HG03097 (cell line): Measurements from ENCODE around the gene OIT3.
"Not testable (repeated sequence)": the region's sequence is repeated elsewhere in the genome, so short reads cannot be mapped to it uniquely, and the experiment has no call there.

Source experiments
- ATAC-seq: cut with Tn5 transposase; IDR thresholded peaks from one replicate; pipeline ENCODE4 v1.9.1; 2021; ENCODE audit not compliant: unreplicated experiment, low FRiP score

The OIT3 gene

GRCh38 chr10:72899545-72899944, 6.0 kb downstream of the OIT3 start:
- no peak for ATAC-seq

GRCh38 chr10:72903941-72904446, 10.5 kb downstream of the OIT3 start:
- ATAC-seq: not testable (repeated sequence)

- no peak for ATAC-seq
Observed at GRCh38 chr10:72904806-72905205, 11.3 kb downstream of the OIT3 start.

GRCh38 chr10:72906446-72906845, 12.9 kb downstream of the OIT3 start:
- ATAC-seq: no peak

- no peak for ATAC-seq
Observed at GRCh38 chr10:72910705-72911104, 17.2 kb downstream of the OIT3 start.

- ATAC-seq: no peak
Observed at GRCh38 chr10:72911758-72912157, 18.2 kb downstream of the OIT3 start.

GRCh38 chr10:72912736-72913135, 19.2 kb downstream of the OIT3 start:
- ATAC-seq: no peak

GRCh38 chr10:72913287-72913686, 19.7 kb downstream of the OIT3 start:
- ATAC-seq: no peak

GRCh38 chr10:72917201-72917600, 23.7 kb downstream of the OIT3 start:
- not testable (repeated sequence) for ATAC-seq

- not testable (repeated sequence) for ATAC-seq
Observed at GRCh38 chr10:72917803-72918332, 24.3 kb downstream of the OIT3 start.

GRCh38 chr10:72918352-72918751, 24.8 kb downstream of the OIT3 start:
- ATAC-seq: no peak

- ATAC-seq: not testable (repeated sequence)
Observed at GRCh38 chr10:72921147-72921683, 27.7 kb downstream of the OIT3 start.

- ATAC-seq: no peak
Observed at GRCh38 chr10:72924351-72924750, 30.8 kb downstream of the OIT3 start.

- ATAC-seq: no peak
Observed at GRCh38 chr10:72925951-72926465, 32.5 kb downstream of the OIT3 start.

GRCh38 chr10:72927485-72927884, 33.9 kb downstream of the OIT3 start:
- ATAC-seq: no peak

- no peak for ATAC-seq
Observed at GRCh38 chr10:72928798-72929197, 35.3 kb downstream of the OIT3 start.

- no peak for ATAC-seq
Observed at GRCh38 chr10:72930276-72930675, 36.7 kb downstream of the OIT3 start.

- no peak for ATAC-seq
Observed at GRCh38 chr10:72932259-72933015, 38.9 kb downstream of the OIT3 start.

- ATAC-seq: no peak
Observed at GRCh38 chr10:72935361-72935760, 41.8 kb downstream of the OIT3 start.

GRCh38 chr10:72943498-72944234, 50.1 kb downstream of the OIT3 start:
- no peak for ATAC-seq

- no peak for ATAC-seq
Observed at GRCh38 chr10:72946963-72947362, 53.4 kb downstream of the OIT3 start.
